CD14-positive monocyte (primary cell): ENCODE results near the gene IL21. TPM values are rescaled to one million over a fixed set of nuclear protein-coding genes. Genes with fewer than 3 reads are reported as not detected.

Experiments used
- DNase-seq, 3 donors: peaks; one replicate each; pipeline ENCODE4 v3.0.0-alpha.2; 2011 to 2022
- H2AFZ ChIP-seq: 2 replicates; pipeline ENCODE4 v1.6.0; 2012; ENCODE audit warnings: mild to moderate bottlenecking, low read depth, low read length, inconsistent platforms; ENCODE audit not compliant: insufficient read depth, poor library complexity, severe bottlenecking
- H3K27ac ChIP-seq, 2 donors: 1 replicate in 1 of 2; 2 replicates in 1 of 2; pipeline ENCODE4 v1.5.1; 2012 to 2013; ENCODE audit warnings: low read length in 2 of 2, control low read depth in 1 of 2, inconsistent platforms in 1 of 2, low read depth in 1 of 2, mild to moderate bottlenecking in 1 of 2
- H3K27me3 ChIP-seq, 2 donors: one replicate each; pipeline versions ENCODE4 v1.6.0 to v1.6.1; 2011 to 2013; ENCODE audit warnings: low read length in 2 of 2; ENCODE audit not compliant: control insufficient read depth in 2 of 2, insufficient read depth in 2 of 2
- H3K36me3 ChIP-seq, 2 donors: replicated peaks in 1 of 2; 1 replicate in 1 of 2; 2 replicates in 1 of 2; pipeline versions ENCODE4 v1.5.1 to v1.6.1; 2012 to 2013; ENCODE audit warnings: low read length in 2 of 2, control low read depth in 1 of 2, inconsistent platforms in 1 of 2, mild to moderate bottlenecking in 1 of 2; ENCODE audit not compliant: insufficient read depth in 2 of 2, control insufficient read depth in 1 of 2
- H3K4me1 ChIP-seq, 2 donors: 1 replicate in 1 of 2; 2 replicates in 1 of 2; pipeline versions ENCODE4 v1.5.1 to v1.6.1; 2012 to 2013; ENCODE audit warnings: low read length in 2 of 2, control low read depth in 1 of 2, inconsistent platforms in 1 of 2, mild to moderate bottlenecking in 1 of 2, moderate library complexity in 1 of 2; ENCODE audit not compliant: insufficient read depth in 2 of 2, control insufficient read depth in 1 of 2
- H3K4me2 ChIP-seq: replicated peaks from 2 replicates; pipeline ENCODE3; 2012; ENCODE audit warnings: low read length, moderate library complexity, mild to moderate bottlenecking; ENCODE audit not compliant: poor library complexity, severe bottlenecking; ENCODE audit errors: extremely low read depth
- H3K4me3 ChIP-seq, 3 experiments: fragments of 200-600 bp in 1 of 3; sonication (generic) in 1 of 3; replicated peaks in 1 of 3; 1 replicate in 2 of 3; 2 replicates in 1 of 3; pipeline ENCODE4 v1.5.1; 2011 to 2013; ENCODE audit warnings: low read length in 3 of 3, mild to moderate bottlenecking in 3 of 3, control low read depth in 2 of 3, low read depth in 2 of 3, inconsistent platforms in 1 of 3, moderate library complexity in 1 of 3
- H3K79me2 ChIP-seq: 2 replicates; pipeline ENCODE4 v1.6.0; 2012; ENCODE audit warnings: mild to moderate bottlenecking, control low read depth, inconsistent platforms, low read length, moderate library complexity; ENCODE audit not compliant: insufficient read depth
- H3K9ac ChIP-seq: 2 replicates; pipeline ENCODE4 v1.6.0; 2017; ENCODE audit warnings: low read length, mild to moderate bottlenecking; ENCODE audit not compliant: insufficient read depth, poor library complexity, severe bottlenecking
- H3K9me3 ChIP-seq, 2 donors: replicated peaks in 1 of 2; 1 replicate in 1 of 2; 2 replicates in 1 of 2; pipeline versions ENCODE4 v1.5.1 to v1.6.1; 2012 to 2013; ENCODE audit warnings: low read length in 2 of 2, control low read depth in 1 of 2; ENCODE audit not compliant: control insufficient read depth in 1 of 2, insufficient read depth in 1 of 2
- H4K20me1 ChIP-seq: 2 replicates; pipeline ENCODE4 v1.6.0; 2012; ENCODE audit warnings: mild to moderate bottlenecking, low read length, control low read depth, moderate library complexity; ENCODE audit not compliant: insufficient read depth
- H3K27ac Mint-ChIP-seq, 7 donors: one replicate each; pipeline ENCODE4 v1.8.0; 2020; ENCODE audit warnings: mild to moderate bottlenecking in 7 of 7, mixed read lengths in 7 of 7, moderate library complexity in 6 of 7, inconsistent platforms in 2 of 7
- H3K27me3 Mint-ChIP-seq, 3 donors: one replicate each; pipeline ENCODE4 v1.8.0; 2021 to 2022; ENCODE audit warnings: low read depth in 3 of 3, mild to moderate bottlenecking in 3 of 3, mixed read lengths in 3 of 3, moderate library complexity in 3 of 3, inconsistent platforms in 1 of 3
- H3K36me3 Mint-ChIP-seq, 2 donors: one replicate each; pipeline ENCODE4 v1.8.0; 2020; ENCODE audit warnings: mixed read lengths in 2 of 2, inconsistent platforms in 1 of 2, mild to moderate bottlenecking in 1 of 2
- H3K4me1 Mint-ChIP-seq: one replicate; pipeline ENCODE4 v1.8.0; 2020; ENCODE audit warnings: mild to moderate bottlenecking, mixed read lengths
- H3K4me3 Mint-ChIP-seq, 2 donors: one replicate each; pipeline ENCODE4 v1.8.0; 2020; ENCODE audit warnings: mild to moderate bottlenecking in 2 of 2, mixed read lengths in 2 of 2, moderate library complexity in 1 of 2
- H3K9me3 Mint-ChIP-seq, 7 donors: one replicate each; pipeline ENCODE4 v1.8.0; 2020 to 2022; ENCODE audit warnings: mixed read lengths in 7 of 7, mild to moderate bottlenecking in 6 of 7, moderate library complexity in 6 of 7, inconsistent platforms in 2 of 7
- WGBS: methylation state at CpG from one replicate; pipeline ENCODE4 v1.1.5; 2013; ENCODE audit warnings: missing lambda C conversion rate; ENCODE audit not compliant: insufficient coverage; 5-methylcytosine and 5-hydroxymethylcytosine counted together
- intact Hi-C, 2 donors: fragments of 100-400 bp; cut with micrococcal nuclease; formaldehyde crosslinking; loops; one replicate each; pipeline versions ENCODE4 v1.15.0 to v1.15.1; 2023
- polyA plus RNA-seq, 3 donors: library from polyadenylated mRNA; depleted of rRNA in 1 of 3; unstranded in 2 of 3; stranded (reverse) in 1 of 3; fragments of 300-500 nt in 2 of 3; fragments of >200 nt in 1 of 3; fragmentation: Illumina TruSeq in 2 of 3; gene quantifications; 1 replicate in 2 of 3; 2 replicates in 1 of 3; pipeline ENCODE4 v1.2.3, GENCODE V29; 2012 to 2021
- TF ChIP-seq, protein P1 (sequence below): fragments of 200-600 bp; IDR thresholded peaks from one replicate; pipeline ENCODE4 v1.8.0; 2022; ENCODE audit warnings: antibody characterized with exemption, mild to moderate bottlenecking

The IL21 gene
- polyA plus RNA-seq, 3 donors = not detected

GRCh38 chr4:122562449-122562848 is 58.4 kb downstream of the IL21 start:
- Histone ChIP-seq H3K9ac (no peak overlapping the region), H3K27me3 (peaks cover 0 to 3% of the 10 kb centered on the region in 2 donors), H3K4me2 (no peak overlapping the region), H2AFZ (no peak overlapping the region), H3K27ac (no peak overlapping the region), H3K9me3 (no peaks in the 10 kb centered on the region), H3K4me1 (no peaks in the 10 kb centered on the region), H3K4me3 (no peak overlapping the region), H4K20me1 (no peaks in the 10 kb centered on the region), H3K79me2 (no peaks in the 10 kb centered on the region), H3K36me3 (no peaks in the 10 kb centered on the region)
- peaks cover 4 to 9% (median 6%) of the 10 kb centered on the region in 7 donors for H3K9me3 Mint-ChIP-seq
- H3K27ac Mint-ChIP-seq = no peak overlapping the region
- H3K4me3 Mint-ChIP-seq = no peak overlapping the region
- intact Hi-C loops = no loop called here
- no peaks in the 10 kb centered on the region for H3K36me3 Mint-ChIP-seq
- DNase-seq = no peak
- H3K4me1 Mint-ChIP-seq = no peaks in the 10 kb centered on the region
- TF ChIP-seq, protein P1, sequence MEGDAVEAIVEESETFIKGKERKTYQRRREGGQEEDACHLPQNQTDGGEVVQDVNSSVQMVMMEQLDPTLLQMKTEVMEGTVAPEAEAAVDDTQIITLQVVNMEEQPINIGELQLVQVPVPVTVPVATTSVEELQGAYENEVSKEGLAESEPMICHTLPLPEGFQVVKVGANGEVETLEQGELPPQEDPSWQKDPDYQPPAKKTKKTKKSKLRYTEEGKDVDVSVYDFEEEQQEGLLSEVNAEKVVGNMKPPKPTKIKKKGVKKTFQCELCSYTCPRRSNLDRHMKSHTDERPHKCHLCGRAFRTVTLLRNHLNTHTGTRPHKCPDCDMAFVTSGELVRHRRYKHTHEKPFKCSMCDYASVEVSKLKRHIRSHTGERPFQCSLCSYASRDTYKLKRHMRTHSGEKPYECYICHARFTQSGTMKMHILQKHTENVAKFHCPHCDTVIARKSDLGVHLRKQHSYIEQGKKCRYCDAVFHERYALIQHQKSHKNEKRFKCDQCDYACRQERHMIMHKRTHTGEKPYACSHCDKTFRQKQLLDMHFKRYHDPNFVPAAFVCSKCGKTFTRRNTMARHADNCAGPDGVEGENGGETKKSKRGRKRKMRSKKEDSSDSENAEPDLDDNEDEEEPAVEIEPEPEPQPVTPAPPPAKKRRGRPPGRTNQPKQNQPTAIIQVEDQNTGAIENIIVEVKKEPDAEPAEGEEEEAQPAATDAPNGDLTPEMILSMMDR = no peak
- no CpG with 5 or more reads among the region's 2 CpGs for WGBS
- H3K27me3 Mint-ChIP-seq = peaks cover 2 to 7% (median 2%) of the 10 kb centered on the region in 3 donors

Other genes starting within 250 kb of the IL21 start
- not detected for gene ADAD1, start 242.1 kb downstream of the IL21 start, polyA plus RNA-seq
- not detected for gene IL2, start 164.3 kb downstream of the IL21 start, polyA plus RNA-seq
- gene BBS12, start 111.6 kb upstream of the IL21 start, polyA plus RNA-seq = 1 to 10 TPM in 1 of 3 donors, under 1 TPM in 2; 0.19 to 1.0 (median 0.52) TPM
- gene FGF2, start 205.8 kb upstream of the IL21 start, polyA plus RNA-seq = not detected